IMR-90 (cell line): ENCODE measurements around the gene MICU1. TPM values are rescaled to one million over a fixed set of nuclear protein-coding genes. Genes with fewer than 3 reads are reported as not detected.
"Not testable (repeated sequence)": the region's sequence is repeated elsewhere in the genome, so short reads cannot be mapped to it uniquely, and the experiment has no call there.

Experiments used
- ATAC-seq: fragments of 200-7000 bp; cut with Tn5 transposase; 2 replicates; pipeline ENCODE4 v1.9.1; 2020; ENCODE audit warnings: low read depth, mild to moderate bottlenecking, moderate library complexity
- BruUV-seq: library from RNA; stranded (reverse); fragments of 400-500 nt; replicated peaks from 2 replicates; lab custom pipeline; 2021; lab: Mats Ljungman, UMichigan
- CTCF ChIA-PET: fragments of 300-600 bp; formaldehyde crosslinking; extraction: SDS; loops from one replicate; lab custom pipeline; 2021; ENCODE audit warnings: antibody characterized with exemption; lab: Yijun Ruan, JAX
- POLR2A ChIA-PET: fragments of 300-600 bp; sonication (Branson Sonifier 250); formaldehyde crosslinking; loops from one replicate; lab custom pipeline; 2022; ENCODE audit warnings: antibody characterized with exemption; ENCODE audit not compliant: unreplicated experiment; lab: Charles Lee
- DNase-seq: peaks from one replicate; pipeline ENCODE4 v3.0.0; 2013
- H2AFZ ChIP-seq: replicated peaks from 2 replicates; pipeline ENCODE3; 2013; ENCODE audit warnings: low read length, mild to moderate bottlenecking; ENCODE audit not compliant: poor library complexity
- H2AK5ac ChIP-seq: 2 replicates; pipeline ENCODE4 v1.6.1; 2013; ENCODE audit warnings: low read depth, low read length, inconsistent platforms
- H2AK9ac ChIP-seq: replicated peaks from 2 replicates; pipeline ENCODE3; 2013; ENCODE audit warnings: mild to moderate bottlenecking, low read depth, low read length, moderate library complexity; ENCODE audit not compliant: poor library complexity
- H2BK120ac ChIP-seq: 2 replicates; pipeline ENCODE4 v1.6.1; 2013; ENCODE audit warnings: low read depth, low read length, inconsistent platforms
- H2BK15ac ChIP-seq: 3 replicates; pipeline ENCODE4 v1.6.1; 2013; ENCODE audit warnings: low read depth, low read length, inconsistent platforms
- H2BK20ac ChIP-seq: 2 replicates; pipeline ENCODE4 v1.6.1; 2013; ENCODE audit warnings: low read depth, mild to moderate bottlenecking, inconsistent platforms, low read length, moderate library complexity
- H2BK5ac ChIP-seq: 2 replicates; pipeline ENCODE4 v1.6.1; 2013; ENCODE audit warnings: mild to moderate bottlenecking, low read depth, low read length, inconsistent platforms; ENCODE audit not compliant: poor library complexity, severe bottlenecking
- H3K14ac ChIP-seq: replicated peaks from 2 replicates; pipeline ENCODE4 v1.6.1; 2013; ENCODE audit warnings: low read depth, low read length, inconsistent platforms
- H3K18ac ChIP-seq: 2 replicates; pipeline ENCODE4 v1.6.1; 2013; ENCODE audit warnings: low read depth, low read length, control low read depth
- H3K23ac ChIP-seq: 2 replicates; pipeline ENCODE4 v1.6.1; 2013; ENCODE audit warnings: low read depth, low read length, inconsistent platforms
- H3K27ac ChIP-seq: 2 replicates; pipeline ENCODE4 v1.5.1; 2013; ENCODE audit warnings: mild to moderate bottlenecking, control low read depth, low read length; ENCODE audit not compliant: insufficient read depth
- H3K27me3 ChIP-seq: 2 replicates; pipeline ENCODE4 v1.6.1; 2013; ENCODE audit warnings: low read length; ENCODE audit not compliant: control insufficient read depth, insufficient read depth
- H3K36me3 ChIP-seq: 2 replicates; pipeline ENCODE4 v1.6.1; 2013; ENCODE audit warnings: low read length, mixed read lengths; ENCODE audit not compliant: control insufficient read depth, insufficient read depth
- H3K4ac ChIP-seq: 2 replicates; pipeline ENCODE4 v1.6.1; 2013; ENCODE audit warnings: low read depth, low read length, inconsistent platforms
- H3K4me1 ChIP-seq: 2 replicates; pipeline ENCODE4 v1.6.1; 2013; ENCODE audit warnings: low read length, mixed read lengths; ENCODE audit not compliant: control insufficient read depth, insufficient read depth
- H3K4me2 ChIP-seq: 2 replicates; pipeline ENCODE4 v1.6.1; 2013; ENCODE audit warnings: low read depth, mild to moderate bottlenecking, control low read depth, low read length, moderate library complexity
- H3K4me3 ChIP-seq: 2 replicates; pipeline ENCODE4 v1.5.1; 2013; ENCODE audit warnings: low read depth, mild to moderate bottlenecking, control low read depth, low read length, moderate library complexity; ENCODE audit not compliant: insufficient read depth
- H3K56ac ChIP-seq: 2 replicates; pipeline ENCODE4 v1.6.1; 2013; ENCODE audit warnings: low read length, inconsistent platforms; ENCODE audit not compliant: insufficient read depth; ENCODE audit errors: extremely low read depth
- H3K79me1 ChIP-seq, 2 experiments: 2 replicates each; pipeline ENCODE4 v1.6.1; 2013; ENCODE audit warnings: low read length in 2 of 2, inconsistent platforms in 1 of 2, low read depth in 1 of 2
- H3K9ac ChIP-seq: 2 replicates; pipeline ENCODE4 v1.6.1; 2013; ENCODE audit warnings: low read depth, low read length, control low read depth
- H3K9me1 ChIP-seq: 2 replicates; pipeline ENCODE4 v1.6.1; 2013; ENCODE audit warnings: low read length, inconsistent platforms; ENCODE audit not compliant: insufficient read depth
- H3K9me3 ChIP-seq: 2 replicates; pipeline ENCODE4 v1.6.1; 2013; ENCODE audit warnings: low read length; ENCODE audit not compliant: control insufficient read depth, insufficient read depth
- H4K20me1 ChIP-seq: 2 replicates; pipeline ENCODE4 v1.6.1; 2013; ENCODE audit warnings: low read length, inconsistent platforms; ENCODE audit not compliant: insufficient read depth
- H4K5ac ChIP-seq: 2 replicates; pipeline ENCODE4 v1.6.1; 2013; ENCODE audit warnings: mild to moderate bottlenecking, low read depth, low read length, control low read depth
- H4K8ac ChIP-seq, 2 experiments: 2 replicates each; pipeline ENCODE4 v1.6.1; 2013; ENCODE audit warnings: low read depth in 2 of 2, low read length in 2 of 2, control low read depth in 1 of 2, inconsistent platforms in 1 of 2
- H4K91ac ChIP-seq: 2 replicates; pipeline ENCODE4 v1.6.1; 2013; ENCODE audit warnings: low read depth, low read length, inconsistent platforms; ENCODE audit not compliant: insufficient read depth
- WGBS, 2 experiments: methylation state at CpG; one replicate each; pipeline versions ENCODE4 v1.1.5 to v1.1.7; 2013; ENCODE audit warnings: missing lambda C conversion rate in 2 of 2; ENCODE audit not compliant: insufficient read length in 1 of 2; ENCODE audit errors: extremely low coverage in 2 of 2; 5-methylcytosine and 5-hydroxymethylcytosine counted together
- dilution Hi-C: fragments of 300-500 bp; cut with HindIII; formaldehyde crosslinking; loops from one replicate; pipeline ENCODE4 v1.14.3; 2018; ENCODE audit warnings: low sequenced_read_pairs; ENCODE audit not compliant: unreplicated experiment
- in situ Hi-C: fragments of 300-500 bp; cut with MboI; formaldehyde crosslinking; loops from 3 replicates; pipeline ENCODE4 v1.14.3; 2019; ENCODE audit warnings: low sequenced_read_pairs, inconsistent platforms, mixed read lengths
- intact Hi-C: fragments of 100-400 bp; cut with micrococcal nuclease; formaldehyde crosslinking; loops from 2 replicates; pipeline ENCODE4 v1.10.0; 2022
- polyA plus RNA-seq, 3 experiments: library from polyadenylated mRNA; depleted of rRNA; stranded (reverse); fragments of >200 nt; gene quantifications; 2 replicates each; pipeline ENCODE4 v1.2.3, GENCODE V29; 2012; ENCODE audit warnings: low replicate concordance in 1 of 3
- total RNA-seq: library from RNA; depleted of rRNA; stranded (reverse); fragments of >200 nt; gene quantifications from 2 replicates; pipeline ENCODE4 v1.2.3, GENCODE V29; 2012

MICU1 gene
- total and polyA plus RNA-seq, 2 of the 4 experiments (the other 2 are of a cell fraction) = 43.6 to 44.7 TPM

- H2AK9ac ChIP-seq, H3K79me1 ChIP-seq, H3K4ac ChIP-seq, H3K14ac ChIP-seq, H3K4me1 ChIP-seq, DNase-seq, H3K9ac ChIP-seq, H3K4me3 ChIP-seq, H3K18ac ChIP-seq, H2BK120ac ChIP-seq, H4K91ac ChIP-seq, H2BK20ac ChIP-seq, H3K27me3 ChIP-seq, H3K4me2 ChIP-seq, H4K20me1 ChIP-seq, H2AFZ ChIP-seq, intact Hi-C loops, H4K8ac ChIP-seq, H3K9me1 ChIP-seq, H3K36me3 ChIP-seq, H3K27ac ChIP-seq, H3K56ac ChIP-seq, H2BK15ac ChIP-seq, dilution Hi-C loops, H2BK5ac ChIP-seq, in situ Hi-C loops, H4K5ac ChIP-seq, ATAC-seq, H2AK5ac ChIP-seq, H3K23ac ChIP-seq, H3K9me3 ChIP-seq, POLR2A ChIA-PET, BruUV-seq: not testable (repeated sequence)
- CTCF ChIA-PET = interaction anchor here (0.6 kb wide), 1 partner anchor 10 kb away, joined by 3 read pairs; no protein-coding TSS in a partner anchor
- WGBS, 2 experiments = no CpG with 5 or more reads among the region's 3 CpGs
Measured at GRCh38 chr10:72646971-72647370, 21.1 kb upstream of the MICU1 start.
